Stomach smooth muscle (tissue), 2 donors: ENCODE data around the gene CNTNAP5.

Experiments
- H3K27ac ChIP-seq: one replicate; pipeline ENCODE4 v1.7.0; 2013; ENCODE audit warnings: mild to moderate bottlenecking, low read length, inconsistent platforms
- H3K27me3 ChIP-seq, 2 donors: one replicate each; pipeline ENCODE4 v1.7.0; 2013; ENCODE audit warnings: low read length in 2 of 2; ENCODE audit not compliant: insufficient read depth in 2 of 2, control insufficient read depth in 1 of 2
- H3K36me3 ChIP-seq, 2 donors: one replicate each; pipeline ENCODE4 v1.7.0; 2013; ENCODE audit warnings: low read length in 2 of 2; ENCODE audit not compliant: control insufficient read depth in 2 of 2, insufficient read depth in 2 of 2
- H3K4me1 ChIP-seq: one replicate; pipeline ENCODE4 v1.7.0; 2013; ENCODE audit warnings: low read length; ENCODE audit not compliant: control insufficient read depth, insufficient read depth
- H3K4me3 ChIP-seq, 2 donors: one replicate each; pipeline ENCODE4 v1.7.0; 2013; ENCODE audit warnings: low read length in 2 of 2
- H3K9ac ChIP-seq, 2 donors: one replicate each; pipeline ENCODE4 v1.7.0; 2013; ENCODE audit warnings: low read length in 2 of 2, mild to moderate bottlenecking in 1 of 2
- H3K9me3 ChIP-seq, 2 donors: one replicate each; pipeline ENCODE4 v1.7.0; 2013; ENCODE audit warnings: low read length in 2 of 2; ENCODE audit not compliant: control insufficient read depth in 2 of 2
- donor health status: healthy.
- donor health status: Pancreatic carcinoma.

CNTNAP5 gene

GRCh38 chr2:124585277-124585676 is 560.2 kb downstream of the CNTNAP5 start:
- Histone ChIP-seq H3K36me3 (no peaks in the 10 kb centered on the region), H3K9ac (no peak overlapping the region), H3K27me3 (no peaks in the 10 kb centered on the region), H3K4me3 (no peak overlapping the region), H3K27ac (no peak overlapping the region), H3K4me1 (no peaks in the 10 kb centered on the region), H3K9me3 (no peaks in the 10 kb centered on the region)

DNA sequence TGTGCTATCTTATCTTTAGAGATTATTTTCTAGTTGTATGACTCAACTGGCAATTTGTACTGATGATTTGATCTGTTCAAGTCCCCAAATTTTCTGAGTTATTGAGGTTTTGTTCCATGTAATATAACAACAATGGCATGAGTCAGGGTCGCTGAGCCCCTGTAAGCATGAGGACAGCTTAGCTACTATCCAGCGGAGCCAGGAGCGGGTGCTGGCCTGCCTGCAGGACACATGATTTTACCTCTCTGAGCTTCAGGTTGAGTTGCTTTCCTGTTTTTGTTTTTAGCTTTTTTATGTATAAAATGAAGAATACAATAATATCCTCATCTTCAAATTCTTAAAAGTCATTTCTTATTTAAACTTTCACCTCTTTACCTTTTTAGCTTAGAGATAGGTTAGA is 561.1 kb downstream of the CNTNAP5 start:
- no peaks in the 10 kb centered on the region for H3K36me3 ChIP-seq
- H3K27ac ChIP-seq: no peak overlapping the region
- H3K4me3 ChIP-seq: no peak overlapping the region
- H3K9ac ChIP-seq: no peak overlapping the region
- no peaks in the 10 kb centered on the region for H3K4me1 ChIP-seq
- no peaks in the 10 kb centered on the region for H3K9me3 ChIP-seq
- no peaks in the 10 kb centered on the region for H3K27me3 ChIP-seq

- H3K36me3 ChIP-seq: no peaks in the 10 kb centered on the region
- no peak overlapping the region for H3K9ac ChIP-seq
- H3K27ac ChIP-seq: no peak overlapping the region
- no peaks in the 10 kb centered on the region for H3K4me1 ChIP-seq
- H3K9me3 ChIP-seq: no peaks in the 10 kb centered on the region
- no peaks in the 10 kb centered on the region for H3K27me3 ChIP-seq
- H3K4me3 ChIP-seq: no peak overlapping the region
These were observed 561.7 kb downstream of the CNTNAP5 start for GRCh38 chr2:124586835-124587234.

DNA sequence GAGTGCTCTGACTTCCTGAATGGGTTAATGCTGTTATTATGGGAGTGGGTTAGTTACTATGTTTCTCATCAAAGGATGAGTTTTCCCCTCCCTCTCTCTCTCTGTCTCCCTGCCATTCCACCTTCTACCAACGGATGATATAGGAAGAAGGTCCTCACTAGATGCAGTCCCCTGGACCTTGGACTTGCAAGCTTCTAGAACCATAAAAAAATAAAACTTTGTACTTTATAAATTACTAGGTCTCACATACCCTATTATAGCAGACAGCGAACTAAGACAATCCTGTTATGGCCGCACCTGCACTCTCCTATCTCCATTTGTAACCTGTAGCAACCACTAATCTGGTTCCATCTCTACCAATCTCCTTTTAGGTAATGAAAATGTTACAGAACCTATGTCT is 564.9 kb downstream of the CNTNAP5 start:
- Histone ChIP-seq H3K4me1 (no peaks in the 10 kb centered on the region), H3K9ac (no peak overlapping the region), H3K36me3 (no peaks in the 10 kb centered on the region), H3K27me3 (no peaks in the 10 kb centered on the region), H3K27ac (no peak overlapping the region), H3K4me3 (no peak overlapping the region), H3K9me3 (no peaks in the 10 kb centered on the region)

GRCh38 chr2:124602759-124603158 is 577.7 kb downstream of the CNTNAP5 start:
- Histone ChIP-seq H3K27ac (no peak overlapping the region), H3K27me3 (no peaks in the 10 kb centered on the region), H3K9ac (no peak overlapping the region), H3K36me3 (no peaks in the 10 kb centered on the region), H3K4me3 (no peak overlapping the region), H3K9me3 (peaks cover 0 to 3% of the 10 kb centered on the region in 2 donors), H3K4me1 (no peaks in the 10 kb centered on the region)

DNA sequence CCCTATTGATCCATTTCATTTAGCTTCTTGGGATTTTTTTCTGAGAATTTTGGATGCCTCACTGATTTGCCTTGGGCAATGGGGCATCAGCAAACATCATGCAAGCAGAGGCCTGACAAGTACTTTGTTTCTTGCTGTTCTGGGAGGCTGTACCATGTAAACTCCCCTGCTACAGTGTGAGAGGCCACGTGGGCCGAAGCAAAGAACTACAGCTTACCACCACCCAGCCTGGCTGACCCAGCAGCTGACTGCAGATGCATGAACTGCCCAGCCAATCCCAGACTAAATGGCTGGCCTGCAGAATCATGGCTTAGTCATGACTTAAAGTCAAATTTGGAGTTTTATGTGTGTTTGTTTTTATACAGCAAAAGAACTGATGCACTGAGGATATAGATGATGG is 579.9 kb downstream of the CNTNAP5 start:
- Histone ChIP-seq H3K4me3 (no peak overlapping the region), H3K27me3 (no peaks in the 10 kb centered on the region), H3K9me3 (peaks cover 0 to 3% of the 10 kb centered on the region in 2 donors), H3K36me3 (no peaks in the 10 kb centered on the region), H3K4me1 (no peaks in the 10 kb centered on the region), H3K9ac (no peak overlapping the region), H3K27ac (no peak overlapping the region)

GRCh38 chr2:124607679-124608078 is 582.6 kb downstream of the CNTNAP5 start:
- H3K9me3 ChIP-seq: peaks cover 0 to 3% of the 10 kb centered on the region in 2 donors

GRCh38 chr2:124609667-124610066 is 584.6 kb downstream of the CNTNAP5 start:
- Histone ChIP-seq H3K9me3 (peaks cover 0 to 3% of the 10 kb centered on the region in 2 donors), H3K4me3 (no peak overlapping the region), H3K4me1 (no peaks in the 10 kb centered on the region), H3K9ac (no peak overlapping the region), H3K27me3 (no peaks in the 10 kb centered on the region), H3K36me3 (no peaks in the 10 kb centered on the region), H3K27ac (no peak overlapping the region)

More at GRCh38 chr2:124607679-124608078, 582.6 kb downstream of the CNTNAP5 start:
- Histone ChIP-seq H3K4me3 (no peak overlapping the region), H3K9ac (no peak overlapping the region), H3K27ac (no peak overlapping the region), H3K4me1 (no peaks in the 10 kb centered on the region), H3K36me3 (no peaks in the 10 kb centered on the region), H3K27me3 (no peaks in the 10 kb centered on the region)

GRCh38 chr2:124610141-124610540 is 585.1 kb downstream of the CNTNAP5 start:
- no peak overlapping the region for H3K9ac ChIP-seq
- no peak overlapping the region for H3K27ac ChIP-seq
- peaks cover 0 to 3% of the 10 kb centered on the region in 2 donors for H3K9me3 ChIP-seq
- no peaks in the 10 kb centered on the region for H3K36me3 ChIP-seq
- H3K4me1 ChIP-seq: no peaks in the 10 kb centered on the region
- H3K27me3 ChIP-seq: no peaks in the 10 kb centered on the region
- H3K4me3 ChIP-seq: no peak overlapping the region

DNA sequence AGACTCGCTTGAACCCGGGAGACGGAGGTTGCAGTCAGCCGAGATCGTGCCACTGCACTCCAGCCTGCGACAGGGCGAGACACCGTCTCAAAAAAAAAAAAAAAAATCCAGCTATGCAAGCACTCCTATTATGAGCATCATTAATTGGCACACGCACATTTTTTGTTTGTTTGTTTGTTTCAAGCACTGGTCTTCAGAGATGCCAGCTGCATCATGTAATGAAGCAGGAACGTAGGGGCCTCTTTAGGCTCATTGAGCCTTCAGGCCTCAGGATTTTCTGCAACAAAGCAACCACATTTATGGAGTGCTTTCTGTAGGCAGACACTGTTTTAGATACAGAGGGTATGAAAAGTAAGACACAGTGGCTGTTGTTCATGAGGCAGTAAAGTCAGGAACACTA is 585.8 kb downstream of the CNTNAP5 start:
- Histone ChIP-seq H3K27me3 (no peaks in the 10 kb centered on the region), H3K9me3 (peaks cover 0 to 3% of the 10 kb centered on the region in 2 donors), H3K27ac (no peak overlapping the region), H3K4me1 (no peaks in the 10 kb centered on the region), H3K36me3 (no peaks in the 10 kb centered on the region), H3K4me3 (no peak overlapping the region), H3K9ac (no peak overlapping the region)

DNA sequence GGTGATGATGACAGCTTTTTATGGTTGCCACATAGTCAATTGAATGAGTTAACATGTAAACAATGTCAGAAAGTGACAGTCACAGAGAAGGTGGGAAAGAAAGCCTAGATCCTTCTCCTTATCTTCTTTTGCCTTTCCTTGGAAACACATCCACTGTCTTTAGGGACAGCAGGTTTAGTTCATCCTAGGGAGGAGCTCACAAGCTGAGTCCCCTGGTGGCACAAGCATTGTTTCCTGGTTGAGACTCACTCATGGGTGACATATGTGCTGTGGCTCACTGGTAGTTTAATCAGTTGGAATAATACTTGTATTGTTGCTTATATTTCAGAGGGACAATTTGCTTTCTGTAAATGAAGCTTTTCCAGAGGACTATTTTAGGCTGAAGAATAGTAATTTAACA is 598.5 kb downstream of the CNTNAP5 start:
- Histone ChIP-seq H3K9ac (no peak overlapping the region), H3K36me3 (no peaks in the 10 kb centered on the region), H3K27ac (no peak overlapping the region), H3K4me3 (no peak overlapping the region), H3K9me3 (no peaks in the 10 kb centered on the region), H3K4me1 (no peaks in the 10 kb centered on the region), H3K27me3 (no peaks in the 10 kb centered on the region)
